Skeletal muscle satellite cell (primary cell): ENCODE results near the gene DOCK8.

ENCODE experiments used
- H3K27me3 ChIP-seq: 2 replicates; pipeline ENCODE4 v1.7.0; 2013; ENCODE audit warnings: low read length; ENCODE audit not compliant: control insufficient read depth, insufficient read depth
- H3K36me3 ChIP-seq: 2 replicates; pipeline ENCODE4 v1.7.0; 2013; ENCODE audit warnings: mild to moderate bottlenecking, control low read depth, low read length; ENCODE audit not compliant: insufficient read depth
- H3K4me1 ChIP-seq: 2 replicates; pipeline ENCODE4 v1.7.0; 2013; ENCODE audit warnings: low read length; ENCODE audit not compliant: control insufficient read depth, insufficient read depth
- H3K4me2 ChIP-seq: 2 replicates; pipeline ENCODE4 v1.7.0; 2013; ENCODE audit warnings: mild to moderate bottlenecking, low read length
- H3K4me3 ChIP-seq: 2 replicates; pipeline ENCODE4 v1.7.0; 2013; ENCODE audit warnings: low read length
- H3K9ac ChIP-seq: 2 replicates; pipeline ENCODE4 v1.7.0; 2013; ENCODE audit warnings: mild to moderate bottlenecking, low read depth, low read length, moderate library complexity
- H3K9me3 ChIP-seq: replicated peaks from 2 replicates; pipeline ENCODE4 v1.7.0; 2013; ENCODE audit warnings: mild to moderate bottlenecking, control low read depth, low read length

The DOCK8 gene

DNA sequence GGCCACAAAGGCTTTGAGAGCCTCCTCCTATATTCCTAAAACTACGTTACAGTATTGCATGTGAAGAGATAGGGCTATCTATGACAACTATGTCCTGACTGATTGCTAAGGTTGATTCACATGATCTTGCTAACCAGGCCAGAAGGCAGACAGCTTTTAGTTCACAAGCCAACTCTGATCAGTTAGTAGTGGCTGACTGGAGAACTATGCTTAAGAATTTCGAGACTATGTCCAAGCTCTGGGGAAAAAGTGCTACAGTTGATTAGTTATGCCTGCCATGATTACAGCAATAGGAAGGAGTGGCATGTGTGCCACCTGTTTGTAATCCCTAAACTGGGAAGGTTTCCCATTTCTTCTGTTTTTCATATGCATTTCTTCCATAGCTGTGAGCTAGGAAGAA, 223.4 kb downstream of the DOCK8 start:
- H3K27me3 ChIP-seq = peaks cover 4% of the 10 kb centered on the region
- H3K9me3 ChIP-seq = no peaks in the 10 kb centered on the region
- H3K36me3 ChIP-seq = no peaks in the 10 kb centered on the region
- peaks cover 23% of the 10 kb centered on the region for H3K4me1 ChIP-seq
- no peak overlapping the region for H3K4me2 ChIP-seq
- no peak overlapping the region for H3K4me3 ChIP-seq
- H3K9ac ChIP-seq = peak overlapping the region; percentile 35

DNA sequence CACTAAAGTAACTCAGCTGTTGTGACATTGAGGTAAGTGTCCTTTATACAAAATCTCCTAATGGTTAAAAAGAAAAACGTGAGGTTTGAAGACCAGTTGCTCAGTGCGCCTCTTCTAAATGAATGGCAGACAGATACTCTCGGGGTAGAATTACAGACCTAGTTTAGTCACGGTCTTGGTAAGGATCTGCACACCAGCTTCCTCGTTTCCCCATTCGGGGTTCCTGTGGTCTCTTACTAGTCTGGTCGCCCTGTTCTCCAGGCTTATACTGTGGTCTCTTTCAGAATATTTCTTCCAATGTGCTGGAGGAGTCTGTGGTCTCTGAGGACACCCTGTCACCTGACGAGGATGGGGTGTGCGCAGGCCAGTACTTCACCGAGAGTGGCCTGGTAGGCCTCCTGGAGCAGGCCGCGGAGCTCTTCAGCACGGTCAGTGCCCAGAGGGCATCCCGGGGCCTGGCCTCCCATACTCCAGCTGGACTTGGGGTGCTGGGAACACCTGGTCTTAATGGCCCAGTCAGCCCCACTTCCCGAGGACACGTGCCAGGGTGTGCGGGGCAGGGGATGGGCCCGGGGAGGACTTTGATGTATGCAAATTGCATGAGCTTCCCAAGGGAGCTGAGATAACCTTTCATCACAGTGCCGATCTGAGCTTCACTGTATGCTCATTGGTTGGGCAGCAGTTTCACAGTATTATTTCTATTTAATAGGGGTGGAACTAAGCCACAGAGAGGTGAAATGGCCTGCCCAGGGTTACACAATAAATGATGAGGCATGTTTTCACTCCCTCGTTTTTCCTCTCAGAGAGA, 224.5 kb downstream of the DOCK8 start:
- H3K36me3 ChIP-seq = no peaks in the 10 kb centered on the region
- no peaks in the 10 kb centered on the region for H3K9me3 ChIP-seq

GRCh38 chr9:441126-441525, 226.5 kb downstream of the DOCK8 start:
- Histone ChIP-seq H3K27me3 (peaks cover 4% of the 10 kb centered on the region), H3K9me3 (no peaks in the 10 kb centered on the region), H3K36me3 (no peaks in the 10 kb centered on the region), H3K4me1 (peaks cover 23% of the 10 kb centered on the region), H3K4me2 (no peak overlapping the region), H3K4me3 (no peak overlapping the region), H3K9ac (no peak overlapping the region)

More for the DNA sequence above, 224.5 kb downstream of the DOCK8 start:
- H3K4me3 ChIP-seq = no peak overlapping the region
- peaks cover 23% of the 10 kb centered on the region for H3K4me1 ChIP-seq
- peaks cover 8% of the 10 kb centered on the region for H3K27me3 ChIP-seq
- H3K4me2 ChIP-seq = no peak overlapping the region
- H3K9ac ChIP-seq = no peak overlapping the region

DNA sequence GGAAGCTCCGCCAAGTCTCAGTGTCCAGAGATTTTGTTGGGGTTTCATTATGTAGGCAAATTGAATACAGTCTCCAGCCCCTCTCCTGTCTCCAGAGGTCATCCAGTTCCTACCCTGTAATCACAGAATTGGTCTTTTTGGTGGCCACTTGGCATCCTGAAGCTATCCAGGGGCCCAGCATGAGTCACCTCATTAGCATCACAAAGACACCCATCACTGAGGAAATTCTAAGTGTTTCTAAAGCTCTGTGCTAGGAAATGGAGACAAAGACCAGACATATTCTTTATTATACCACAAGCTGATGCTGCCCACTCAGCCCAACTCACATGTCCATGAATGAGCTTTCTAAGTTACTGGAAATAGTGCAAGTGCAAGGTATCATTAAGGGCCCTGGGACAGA, 229.9 kb downstream of the DOCK8 start:
- Histone ChIP-seq H3K9ac (no peak overlapping the region), H3K9me3 (no peaks in the 10 kb centered on the region), H3K4me1 (peaks cover 6% of the 10 kb centered on the region), H3K4me3 (no peak overlapping the region), H3K27me3 (peaks cover 4% of the 10 kb centered on the region), H3K36me3 (no peaks in the 10 kb centered on the region), H3K4me2 (no peak overlapping the region)

GRCh38 chr9:445033-445432, 230.4 kb downstream of the DOCK8 start:
- H3K36me3 ChIP-seq = no peaks in the 10 kb centered on the region

GRCh38 chr9:446074-446699, 231.5 kb downstream of the DOCK8 start:
- peaks cover 6% of the 10 kb centered on the region for H3K4me1 ChIP-seq
- H3K9me3 ChIP-seq = no peaks in the 10 kb centered on the region
- no peak overlapping the region for H3K9ac ChIP-seq
- H3K4me3 ChIP-seq = no peak overlapping the region
- H3K4me2 ChIP-seq = no peak overlapping the region
- no peaks in the 10 kb centered on the region for H3K36me3 ChIP-seq
- peaks cover 8% of the 10 kb centered on the region for H3K27me3 ChIP-seq

More at GRCh38 chr9:445033-445432, 230.4 kb downstream of the DOCK8 start:
- H3K4me3 ChIP-seq = no peak overlapping the region
- peaks cover 6% of the 10 kb centered on the region for H3K4me1 ChIP-seq
- no peak overlapping the region for H3K9ac ChIP-seq
- H3K4me2 ChIP-seq = no peak overlapping the region
- peaks cover 6% of the 10 kb centered on the region for H3K27me3 ChIP-seq
- H3K9me3 ChIP-seq = no peaks in the 10 kb centered on the region

DNA sequence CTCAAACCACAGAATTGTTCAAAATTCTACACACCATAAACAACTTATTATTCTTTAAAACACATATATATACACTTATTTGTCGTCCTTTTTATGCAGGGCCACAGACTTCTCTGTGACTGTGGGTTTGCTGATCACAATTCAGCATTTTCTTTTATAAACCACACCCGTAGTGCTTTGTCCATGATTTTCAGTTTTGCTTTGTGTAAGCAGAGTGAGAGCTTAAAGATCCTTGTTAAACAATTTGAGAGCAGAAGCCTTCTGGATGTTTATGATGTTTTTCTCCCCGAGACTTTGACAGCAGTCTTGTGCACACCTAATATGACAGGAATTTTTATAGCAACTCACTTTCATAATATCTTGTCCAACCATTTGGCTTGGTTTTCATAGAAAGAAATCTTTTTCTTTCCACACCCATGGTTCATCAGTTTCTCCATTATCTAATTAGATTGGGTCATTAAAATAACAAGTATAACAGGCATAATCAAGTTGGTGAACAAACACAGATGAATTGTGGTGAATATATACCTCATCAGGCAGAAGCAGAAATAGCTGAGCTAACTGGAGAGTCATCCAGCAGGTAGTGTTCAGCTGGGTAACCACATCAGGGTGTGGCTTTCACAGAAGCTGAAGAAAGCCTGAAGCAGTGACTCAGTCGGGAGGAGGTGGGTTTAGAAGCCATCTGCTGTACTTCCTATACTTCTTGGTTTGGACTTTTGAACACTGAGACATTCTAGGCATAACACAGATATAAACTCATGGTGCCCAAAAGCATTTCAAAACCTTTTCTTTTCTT, 232.8 kb downstream of the DOCK8 start:
- H3K9me3 ChIP-seq = no peaks in the 10 kb centered on the region
- H3K9ac ChIP-seq = no peak overlapping the region
- peaks cover 8% of the 10 kb centered on the region for H3K27me3 ChIP-seq

DNA sequence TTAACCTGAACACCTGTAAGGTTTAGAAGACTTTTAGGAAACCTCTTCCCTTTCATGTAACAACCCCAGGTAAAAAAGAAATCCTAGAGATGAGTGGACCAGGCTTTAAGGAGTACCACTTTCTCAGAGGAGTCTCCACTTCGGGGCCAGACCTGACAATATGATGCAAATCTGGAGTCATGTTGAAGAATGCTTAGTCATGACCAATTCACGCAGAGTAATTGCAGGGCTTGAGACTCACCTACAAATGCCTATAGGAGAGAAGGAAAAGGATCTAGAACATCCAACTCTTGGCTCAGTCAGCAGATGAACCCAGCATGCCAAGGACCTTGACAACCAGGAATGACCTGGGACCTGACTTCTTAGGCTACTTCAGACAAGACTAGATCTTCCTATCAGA, 235.4 kb downstream of the DOCK8 start:
- H3K36me3 ChIP-seq = no peaks in the 10 kb centered on the region

More for the DNA sequence above, 232.8 kb downstream of the DOCK8 start:
- H3K4me1 ChIP-seq = peaks cover 6% of the 10 kb centered on the region
- H3K36me3 ChIP-seq = no peaks in the 10 kb centered on the region
- H3K4me3 ChIP-seq = no peak overlapping the region
- H3K4me2 ChIP-seq = no peak overlapping the region

GRCh38 chr9:450561-450960, 235.9 kb downstream of the DOCK8 start:
- Histone ChIP-seq H3K9me3 (no peaks in the 10 kb centered on the region), H3K36me3 (no peaks in the 10 kb centered on the region), H3K4me1 (peaks cover 6% of the 10 kb centered on the region), H3K4me3 (no peak overlapping the region), H3K27me3 (peaks cover 5% of the 10 kb centered on the region), H3K4me2 (no peak overlapping the region), H3K9ac (no peak overlapping the region)

More for the DNA sequence above, 235.4 kb downstream of the DOCK8 start:
- H3K9ac ChIP-seq = no peak overlapping the region
- H3K9me3 ChIP-seq = no peaks in the 10 kb centered on the region
- H3K4me1 ChIP-seq = peaks cover 6% of the 10 kb centered on the region
- H3K4me2 ChIP-seq = no peak overlapping the region
- H3K27me3 ChIP-seq = peaks cover 5% of the 10 kb centered on the region
- H3K4me3 ChIP-seq = no peak overlapping the region

- peaks cover 8% of the 10 kb centered on the region for H3K27me3 ChIP-seq
- no peak overlapping the region for H3K9ac ChIP-seq
- no peaks in the 10 kb centered on the region for H3K4me1 ChIP-seq
- no peak overlapping the region for H3K4me3 ChIP-seq
- no peak overlapping the region for H3K4me2 ChIP-seq
- H3K9me3 ChIP-seq = no peaks in the 10 kb centered on the region
- H3K36me3 ChIP-seq = no peaks in the 10 kb centered on the region
Observed at GRCh38 chr9:453832-454231, 239.2 kb downstream of the DOCK8 start.

- Histone ChIP-seq H3K4me2 (no peak overlapping the region), H3K36me3 (no peaks in the 10 kb centered on the region)
Observed at GRCh38 chr9:456365-456764, 241.7 kb downstream of the DOCK8 start.

More at GRCh38 chr9:456365-456764, 241.7 kb downstream of the DOCK8 start:
- H3K9ac ChIP-seq = no peak overlapping the region
- H3K4me1 ChIP-seq = no peaks in the 10 kb centered on the region
- peaks cover 3% of the 10 kb centered on the region for H3K27me3 ChIP-seq
- no peaks in the 10 kb centered on the region for H3K9me3 ChIP-seq
- H3K4me3 ChIP-seq = no peak overlapping the region
